CD4-positive, alpha-beta T cell treated with Interleukin-1 beta for 1 hour (primary cell): ENCODE data around the gene AQP12B.
"Not testable (repeated sequence)": the region's sequence is repeated elsewhere in the genome, so short reads cannot be mapped to it uniquely, and the experiment has no call there.

ENCODE experiments used
- DNase-seq, 2 donors: peaks; one replicate each; pipeline ENCODE4 v3.0.0-alpha.2; 2020 to 2022

The AQP12B gene

GRCh38 chr2:240683329-240683979 lies 769 bp upstream of the AQP12B start:
- not testable (repeated sequence) for DNase-seq

GRCh38 chr2:240680185-240680584 lies 2.5 kb downstream of the AQP12B start:
- DNase-seq = not testable (repeated sequence)

DNA sequence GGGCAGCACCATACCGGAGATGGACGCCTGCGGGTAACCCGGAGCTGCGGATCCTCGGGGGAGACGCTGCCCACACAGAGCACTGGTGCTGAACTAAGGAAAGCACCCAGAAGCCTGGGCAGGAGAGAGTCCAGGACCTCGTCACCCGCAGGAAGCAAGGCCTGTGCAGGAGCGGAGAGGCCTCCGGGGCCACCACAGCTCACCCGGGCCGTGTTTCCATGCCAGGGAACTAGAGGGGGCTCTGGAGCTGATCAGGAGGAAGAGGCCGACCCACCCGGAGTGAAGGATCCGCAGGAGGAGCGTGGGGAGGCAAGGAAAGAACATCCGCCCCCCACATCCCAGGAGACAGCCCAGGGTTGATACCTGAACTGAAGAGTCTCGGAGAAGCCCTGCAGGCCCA lies 3.8 kb downstream of the AQP12B start:
- DNase-seq = not testable (repeated sequence)

DNA sequence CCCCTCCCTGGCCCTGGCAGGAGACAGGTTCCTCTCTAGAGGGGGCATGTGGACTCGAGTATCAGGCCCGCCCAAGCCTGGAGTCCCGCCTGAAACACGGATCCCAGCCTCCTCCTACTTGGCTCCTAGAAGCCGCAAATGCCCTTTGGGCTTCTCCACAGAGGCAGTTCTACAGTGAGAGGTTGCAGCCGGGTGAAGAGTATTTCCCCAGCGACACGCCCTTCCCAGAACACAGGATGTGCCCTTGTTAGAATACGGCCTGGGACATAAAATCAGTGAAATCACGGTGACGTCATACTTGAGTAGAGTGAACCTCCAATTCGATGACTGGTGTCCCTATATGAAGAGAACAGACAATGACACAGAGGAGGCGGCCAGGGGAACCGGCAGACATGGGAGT lies 4.6 kb downstream of the AQP12B start:
- DNase-seq = not testable (repeated sequence)

- not testable (repeated sequence) for DNase-seq
Measured at GRCh38 chr2:240675345-240675744, 7.3 kb downstream of the AQP12B start.

GRCh38 chr2:240674461-240675184 lies 8.1 kb downstream of the AQP12B start:
- peak in 1 of 2 donors; percentile 30 for DNase-seq

- DNase-seq = no peak
Measured at GRCh38 chr2:240672701-240673190, 9.9 kb downstream of the AQP12B start.

DNA sequence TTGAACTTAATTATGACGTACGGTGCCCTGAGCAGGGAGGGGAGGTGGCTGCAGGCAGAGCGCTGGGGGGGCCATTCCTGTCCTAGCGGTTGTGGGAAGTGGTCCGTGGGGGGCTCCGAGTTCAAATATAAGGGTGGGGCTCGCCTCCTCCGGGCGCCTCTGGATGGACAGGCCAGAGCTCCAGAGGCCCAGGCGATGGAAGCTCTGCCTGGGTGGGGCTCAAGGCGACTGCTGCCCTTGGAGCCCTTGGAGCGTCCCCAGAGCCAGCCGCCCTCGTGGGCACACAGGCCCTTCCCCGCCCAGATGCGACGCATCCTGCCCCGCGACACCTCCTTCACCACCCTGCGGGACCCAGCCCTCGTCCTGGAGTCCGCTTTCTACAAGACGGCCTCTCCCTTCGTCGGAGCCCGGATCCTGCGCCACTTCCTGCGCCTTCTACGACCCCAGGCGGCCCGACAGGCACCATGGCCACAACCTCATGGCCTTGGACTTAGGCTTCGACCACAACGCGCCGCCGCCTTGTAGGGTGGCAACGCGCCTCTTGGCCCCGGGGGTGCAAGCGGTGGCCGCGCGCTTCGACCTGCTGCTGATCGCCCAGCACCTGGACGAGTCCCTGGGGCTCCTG lies 10.5 kb downstream of the AQP12B start:
- no peak for DNase-seq

DNA sequence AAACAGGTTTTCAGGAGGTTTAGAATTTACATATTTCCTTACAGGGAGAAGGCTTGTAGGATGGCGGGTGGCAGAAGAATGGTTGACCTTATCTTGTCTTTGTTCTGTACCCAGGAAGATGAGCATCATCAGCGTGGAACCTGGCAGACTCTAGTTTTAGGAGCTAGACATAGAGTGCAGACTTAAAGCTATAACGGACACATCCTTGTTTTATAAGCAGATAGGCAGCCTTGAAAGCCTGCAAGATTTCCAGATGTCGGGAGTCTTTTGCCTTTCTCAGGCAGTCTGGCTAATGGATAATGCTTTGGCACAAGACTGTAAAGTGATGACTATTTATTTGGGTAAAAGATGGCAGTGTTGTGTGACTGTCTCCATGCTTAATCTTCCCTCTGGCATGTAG lies 11.7 kb downstream of the AQP12B start:
- DNase-seq = no peak

DNA sequence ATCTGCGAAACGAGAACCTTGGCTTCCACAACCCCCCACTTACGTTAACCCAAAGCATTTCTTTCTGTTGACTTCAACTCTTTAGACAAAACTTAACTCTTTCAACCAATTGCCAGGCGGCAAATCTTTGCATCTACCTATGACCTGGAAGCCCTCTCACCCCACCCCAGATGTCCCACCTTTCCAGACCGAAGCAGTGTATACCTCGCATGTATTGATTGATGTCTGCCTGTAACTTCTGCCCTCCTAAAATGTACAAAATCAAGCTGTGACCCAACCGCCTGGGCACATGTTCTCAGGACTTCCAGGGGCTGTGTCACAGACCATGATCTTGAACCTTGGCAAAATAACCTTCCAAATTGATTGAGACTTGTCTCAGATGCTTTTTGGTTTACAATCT lies 12.3 kb downstream of the AQP12B start:
- no peak for DNase-seq

GRCh38 chr2:240664622-240665021 lies 18.1 kb downstream of the AQP12B start:
- DNase-seq = no peak

DNA sequence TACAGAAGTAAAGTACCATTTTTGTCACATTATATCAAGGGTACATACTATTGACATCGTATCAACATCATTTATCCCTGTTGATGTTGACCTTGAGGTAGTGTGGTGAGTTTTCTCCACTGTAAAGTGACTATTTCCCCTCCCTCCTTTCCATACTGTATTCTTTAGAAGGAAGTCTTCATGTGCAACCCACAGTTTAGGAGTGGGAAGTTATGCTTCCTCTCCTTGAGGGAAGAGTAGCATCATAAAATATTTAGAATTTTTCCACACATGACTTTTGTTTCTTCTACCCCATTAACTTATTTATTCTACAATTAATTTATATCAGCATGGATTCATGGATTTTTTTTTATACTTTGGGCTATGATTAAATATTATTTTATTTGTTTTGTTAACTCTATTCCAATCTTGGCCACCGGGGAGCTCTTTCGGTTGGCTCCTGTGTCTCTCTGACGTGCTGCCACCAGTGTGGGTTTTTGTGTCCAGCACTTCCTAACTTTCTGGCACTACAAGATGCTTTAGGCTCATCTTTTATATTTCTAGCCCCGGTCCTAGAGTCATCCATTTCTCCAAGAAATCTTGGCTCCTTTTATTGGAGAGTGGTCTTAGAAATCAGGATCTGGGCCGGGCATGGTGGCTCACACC lies 19.0 kb downstream of the AQP12B start:
- DNase-seq = no peak

GRCh38 chr2:240662681-240663080 lies 20.0 kb downstream of the AQP12B start:
- DNase-seq = no peak

DNA sequence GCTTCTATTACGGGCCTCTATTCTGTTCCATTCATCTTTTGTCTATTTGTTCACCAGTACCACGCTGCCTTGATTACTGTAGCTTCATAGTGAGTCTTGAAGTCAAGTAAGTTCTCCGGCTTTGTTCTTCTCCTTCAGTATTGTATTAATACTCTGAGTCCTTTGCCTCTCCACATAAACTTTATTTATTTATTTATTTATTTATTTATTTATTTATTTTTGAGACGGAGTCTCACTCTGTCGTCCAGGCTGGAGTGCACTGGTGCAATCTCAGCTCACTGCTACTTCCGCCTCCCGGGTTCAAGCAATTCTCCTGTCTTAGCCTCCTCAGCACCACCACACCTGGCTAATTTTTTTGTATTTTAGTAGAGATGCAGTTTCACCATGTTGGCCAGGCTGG lies 22.8 kb downstream of the AQP12B start:
- not testable (repeated sequence) for DNase-seq

- DNase-seq = peak; percentile 16 to 30
Measured at GRCh38 chr2:240655931-240656886, 26.5 kb downstream of the AQP12B start.

- no peak for DNase-seq
Measured at GRCh38 chr2:240651185-240651584, 31.5 kb downstream of the AQP12B start.

DNA sequence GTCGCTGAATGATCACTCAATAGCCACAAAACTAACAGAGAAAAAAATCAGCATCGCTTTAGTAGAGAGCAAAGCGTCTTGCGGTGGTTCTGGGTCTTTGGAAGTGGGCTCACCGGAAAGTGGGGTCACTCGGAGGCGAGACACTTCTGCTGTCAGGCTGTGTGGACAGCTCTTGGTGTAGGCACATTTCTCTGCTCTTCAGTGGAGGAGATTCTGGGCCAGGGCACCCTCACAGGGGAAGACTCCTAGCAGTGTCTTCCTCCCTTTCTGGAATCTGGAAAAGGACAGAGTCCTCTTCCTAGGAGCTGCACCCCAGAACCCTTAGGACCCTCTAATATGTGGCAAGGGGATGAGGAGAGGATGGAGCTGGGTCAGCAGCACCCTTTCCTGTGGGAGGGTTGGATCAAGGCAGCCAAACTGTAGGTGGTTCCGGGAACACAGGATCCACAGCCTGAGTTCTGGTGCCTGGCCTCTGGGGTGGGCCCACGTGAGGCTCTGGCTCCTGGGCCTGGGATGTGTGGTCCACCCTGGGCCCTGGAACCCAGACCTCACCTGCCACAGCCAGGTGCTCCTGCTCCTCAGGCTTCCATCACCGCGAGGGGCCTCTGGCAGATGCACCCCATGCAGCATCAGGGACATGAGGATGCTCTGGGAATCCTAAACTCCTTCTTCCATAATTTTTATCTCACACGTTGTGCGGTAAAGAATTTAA lies 32.3 kb downstream of the AQP12B start:
- no peak for DNase-seq

DNA sequence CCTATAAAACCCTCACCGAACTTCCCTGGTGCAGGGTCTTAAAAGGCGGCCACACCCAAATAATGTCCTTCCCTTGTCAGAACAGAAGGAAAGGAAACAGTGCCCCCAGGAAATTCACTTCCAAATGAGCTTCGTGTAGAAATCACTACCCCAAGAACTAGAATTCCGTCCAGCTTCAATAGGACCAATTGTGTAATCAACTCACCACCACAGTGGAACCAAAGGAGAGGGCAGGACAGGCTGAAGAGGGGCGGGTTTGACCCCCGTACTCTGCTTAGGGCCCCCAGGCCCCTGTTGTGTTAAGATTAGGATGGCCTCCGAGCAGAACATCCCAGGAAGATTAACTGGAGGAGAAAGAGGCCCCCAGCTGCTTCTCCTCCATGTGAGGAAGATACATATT lies 33.4 kb downstream of the AQP12B start:
- DNase-seq = no peak

DNA sequence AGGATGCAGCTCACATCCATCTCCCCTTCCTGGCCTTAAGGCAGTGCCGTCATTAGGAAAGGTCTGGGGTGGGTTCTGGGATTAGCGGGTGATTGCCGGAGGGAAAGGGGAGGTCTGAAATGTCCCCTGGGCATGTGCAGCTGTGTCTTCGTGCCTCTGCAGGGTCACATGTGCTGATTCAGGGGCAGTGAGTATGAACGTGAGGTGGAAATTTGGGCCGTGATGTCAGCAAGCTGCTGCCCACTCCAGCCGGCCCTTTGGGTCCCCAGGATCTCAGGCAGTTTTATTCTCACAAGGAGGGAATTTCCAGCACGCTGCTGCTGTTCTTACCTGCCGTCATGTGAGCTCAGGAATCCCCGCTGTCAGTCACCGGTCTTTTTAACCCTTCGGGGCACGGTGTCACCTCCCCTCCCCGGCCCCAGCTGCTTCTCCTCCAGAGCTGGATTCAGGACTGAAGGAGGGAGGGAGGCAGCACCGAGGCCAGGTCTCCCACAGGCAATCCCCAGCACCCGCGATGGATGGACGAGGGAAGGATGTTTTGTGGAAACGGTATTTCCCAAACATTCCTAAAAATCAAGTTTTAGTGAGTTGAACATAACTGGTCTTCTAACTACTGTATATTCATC lies 33.9 kb downstream of the AQP12B start:
- DNase-seq = no peak

DNA sequence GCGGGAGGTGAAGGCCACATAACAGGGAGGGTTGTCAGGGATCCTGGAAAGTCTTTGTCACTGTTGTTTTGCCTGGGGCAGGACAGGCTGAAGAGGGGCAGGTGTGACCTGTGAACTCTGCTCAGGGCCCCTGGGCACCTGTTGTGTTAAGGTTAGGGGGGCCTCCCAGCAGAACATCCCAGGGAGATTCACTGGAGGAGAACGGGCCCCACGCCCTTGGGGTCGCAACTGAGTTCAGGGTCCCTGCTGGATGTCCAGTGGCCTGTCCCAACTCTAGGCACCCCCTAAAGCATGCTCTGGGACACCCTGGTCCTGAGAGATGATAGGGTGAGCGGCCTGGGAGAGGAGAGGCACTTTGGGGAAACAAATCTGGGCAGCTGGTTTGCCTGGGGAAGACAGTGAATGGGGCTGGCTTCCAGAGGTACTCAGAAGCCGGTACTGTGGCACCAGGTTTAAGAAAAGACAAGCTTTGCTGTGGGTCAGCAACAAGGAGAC lies 34.5 kb downstream of the AQP12B start:
- no peak for DNase-seq
